ENCODE results near the gene PPARD.
"Not testable (repeated sequence)": the region's sequence is repeated elsewhere in the genome, so short reads cannot be mapped to it uniquely, and the experiment has no call there.

PPARD gene

DNA sequence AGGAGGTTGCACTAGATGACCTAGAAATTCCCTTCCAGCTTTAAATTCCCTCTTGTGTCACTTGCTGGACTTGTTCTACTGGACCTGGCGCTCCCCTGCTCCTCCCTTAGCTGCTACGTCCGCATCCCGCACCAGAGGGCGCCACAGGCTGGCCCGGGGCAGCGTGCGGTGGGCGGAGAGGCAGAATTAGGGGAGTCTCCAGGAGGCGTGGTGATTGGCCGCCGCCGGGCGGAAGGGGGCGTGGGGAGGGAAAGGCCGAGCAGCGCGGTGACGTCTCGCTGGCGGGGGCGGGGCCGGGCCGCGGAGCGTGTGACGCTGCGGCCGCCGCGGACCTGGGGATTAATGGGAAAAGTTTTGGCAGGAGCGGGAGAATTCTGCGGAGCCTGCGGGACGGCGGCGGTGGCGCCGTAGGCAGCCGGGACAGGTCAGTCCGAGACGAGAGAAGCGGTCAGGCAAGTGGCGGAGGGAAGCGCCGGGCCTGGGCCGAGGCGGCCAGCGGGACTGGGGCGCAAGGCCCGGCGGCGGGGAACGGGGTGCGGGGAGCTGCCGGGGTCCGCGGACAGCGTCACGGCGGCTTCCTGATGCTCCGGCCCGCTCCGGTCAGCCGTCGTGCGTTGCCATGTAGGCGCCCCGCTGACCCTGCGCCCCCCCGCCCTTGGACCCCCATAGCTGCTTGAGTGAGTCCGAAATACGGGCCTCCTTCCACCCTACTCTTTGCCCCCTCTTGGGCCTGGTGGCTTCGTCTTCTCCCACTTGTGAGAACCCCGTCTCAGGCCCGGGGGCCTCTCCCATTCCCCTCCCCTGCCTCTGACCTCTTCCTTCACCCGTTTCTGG is at the start of gene PPARD:
Gene PPARD (plus strand): TSS at position 301 of the 834 bp plus-strand sequence. CDS start 68,530 bp downstream, outside the sequence.
- DNase-seq (ENCODE audit: low read depth in 3 of 3) = peak; percentile 96 to 97 (median 97)

- no peak for DNase-seq (ENCODE audit: low read depth in 3 of 3)
These were observed 48.7 kb upstream of the PPARD start for GRCh38 chr6:35293681-35294080.

GRCh38 chr6:35294308-35294945 is 47.9 kb upstream of the PPARD start:
- peak in 1 of 3 experiments; percentile 42 for DNase-seq (ENCODE audit: low read depth in 3 of 3)

GRCh38 chr6:35295036-35295435 is 47.3 kb upstream of the PPARD start:
- DNase-seq (ENCODE audit: low read depth in 3 of 3) = no peak

DNA sequence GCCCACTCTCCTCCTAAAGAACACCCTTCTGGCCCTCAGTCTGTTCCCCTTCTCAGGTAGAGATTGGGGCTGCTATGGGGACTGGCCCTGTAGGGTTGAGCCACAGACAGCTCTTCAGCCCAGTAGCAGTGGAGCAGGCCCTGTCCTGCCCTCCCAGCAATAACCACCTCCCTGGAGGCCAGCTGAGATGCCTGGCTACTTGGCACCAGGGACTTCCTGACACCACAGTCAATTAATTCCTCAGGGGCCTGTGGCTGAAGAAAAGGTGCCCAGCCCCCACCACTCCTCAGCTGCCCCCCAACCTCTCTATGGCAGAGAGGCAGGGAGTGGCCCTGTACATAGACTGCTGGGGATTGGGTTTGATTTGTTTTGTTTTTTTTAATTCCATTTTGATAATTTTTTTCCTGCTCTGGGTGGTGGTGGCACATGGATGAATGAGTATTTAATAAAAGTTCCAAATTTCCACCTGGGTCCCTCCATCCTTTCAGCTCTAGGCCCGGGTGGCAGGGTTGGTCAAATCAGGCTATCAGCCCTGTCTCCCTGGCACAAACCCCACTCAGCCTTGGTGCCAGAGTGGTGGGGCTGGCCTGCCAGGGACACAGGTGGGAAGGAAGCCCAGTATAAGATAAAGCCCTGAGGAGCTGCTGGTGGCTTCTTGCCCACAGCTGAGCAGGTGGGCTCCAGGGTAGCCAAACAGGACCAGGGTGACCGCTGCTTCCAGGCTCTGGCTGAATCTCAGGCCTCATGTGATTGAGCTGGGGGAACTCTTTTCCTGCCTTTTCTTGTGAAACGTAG is 46.6 kb upstream of the PPARD start:
- DNase-seq (ENCODE audit: low read depth in 3 of 3) = no peak

DNA sequence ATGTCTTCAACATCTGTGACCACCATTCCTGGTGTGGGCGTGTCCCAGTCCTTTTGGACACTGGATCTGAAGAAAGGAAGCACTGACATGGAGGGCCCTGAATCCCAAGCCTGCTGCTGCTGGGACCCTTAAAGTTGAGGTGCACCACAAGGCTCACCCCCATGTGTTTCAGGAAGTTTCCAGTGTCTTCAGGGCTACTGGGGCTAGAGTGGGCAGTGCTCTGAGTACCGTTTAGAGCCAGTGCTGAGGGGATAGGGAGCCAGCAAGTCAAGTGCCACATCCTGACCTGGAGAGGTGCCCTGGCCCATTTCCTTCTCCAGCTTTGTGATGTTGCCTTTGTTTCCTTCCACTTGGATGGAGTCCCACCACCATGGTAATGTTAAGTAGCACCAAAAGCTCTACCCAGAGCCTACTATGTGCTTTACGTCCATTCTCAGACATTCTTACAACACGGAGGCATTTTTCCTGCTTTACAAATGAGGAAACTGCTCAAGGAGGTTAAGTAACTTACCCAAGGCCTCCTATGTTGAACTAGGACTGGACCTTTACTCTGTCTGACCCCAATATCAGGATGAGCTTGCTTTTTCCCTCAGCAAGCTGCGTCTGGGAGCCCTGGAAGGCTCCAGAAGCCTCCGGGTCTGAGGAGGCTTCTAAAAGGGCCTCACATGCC is 45.3 kb upstream of the PPARD start:
- no peak for DNase-seq (ENCODE audit: low read depth in 3 of 3)

DNA sequence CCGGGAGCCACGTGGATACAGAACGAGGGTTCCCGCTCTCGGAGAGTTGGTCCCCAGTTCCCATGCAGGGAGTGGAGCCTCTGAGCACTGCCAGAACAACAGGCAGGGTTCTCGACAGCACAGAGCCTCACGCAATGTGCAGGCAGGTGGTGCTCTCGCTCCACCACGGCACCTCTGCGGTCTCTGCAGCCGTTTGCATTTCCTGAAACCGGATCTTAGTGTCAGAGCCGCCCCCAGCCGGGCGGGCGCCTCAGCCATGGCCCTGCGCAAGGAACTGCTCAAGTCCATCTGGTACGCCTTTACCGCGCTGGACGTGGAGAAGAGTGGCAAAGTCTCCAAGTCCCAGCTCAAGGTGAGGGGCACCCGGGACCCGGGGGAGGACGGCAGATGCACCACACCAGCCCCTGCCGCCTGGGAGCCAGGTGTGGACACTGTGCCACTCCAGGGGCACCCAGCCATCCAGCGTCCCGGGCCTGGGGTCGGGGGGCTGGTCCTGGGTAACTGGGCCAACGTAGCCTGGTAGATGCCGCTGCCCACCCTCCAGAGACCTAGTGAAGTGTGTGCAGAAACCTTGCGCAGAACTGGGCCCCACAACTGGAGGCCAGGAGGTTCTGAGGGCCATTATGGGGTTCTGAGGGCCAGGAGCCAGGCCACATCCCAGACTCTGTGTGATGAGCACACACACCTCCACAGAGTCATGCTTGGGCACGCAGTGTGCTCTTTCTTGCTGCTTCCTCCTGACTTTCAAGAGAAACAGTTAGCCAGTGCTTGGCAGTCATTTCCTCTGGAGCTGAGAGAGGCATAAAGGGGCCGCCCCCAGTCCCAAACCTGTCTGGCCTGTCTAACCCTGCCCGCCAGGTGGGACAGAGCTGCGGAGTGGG is 44.5 kb upstream of the PPARD start, which contains the start of gene DEF6:
Gene DEF6 (plus strand): TSS at position 218 of the 881 bp plus-strand sequence. CDS start 39 bp downstream, at position 257.
- DNase-seq (ENCODE audit: low read depth in 3 of 3) = peak; percentile 75 to 87 (median 80)

GRCh38 chr6:35298625-35299140 is 43.7 kb upstream of the PPARD start:
- no peak for DNase-seq (ENCODE audit: low read depth in 3 of 3)

DNA sequence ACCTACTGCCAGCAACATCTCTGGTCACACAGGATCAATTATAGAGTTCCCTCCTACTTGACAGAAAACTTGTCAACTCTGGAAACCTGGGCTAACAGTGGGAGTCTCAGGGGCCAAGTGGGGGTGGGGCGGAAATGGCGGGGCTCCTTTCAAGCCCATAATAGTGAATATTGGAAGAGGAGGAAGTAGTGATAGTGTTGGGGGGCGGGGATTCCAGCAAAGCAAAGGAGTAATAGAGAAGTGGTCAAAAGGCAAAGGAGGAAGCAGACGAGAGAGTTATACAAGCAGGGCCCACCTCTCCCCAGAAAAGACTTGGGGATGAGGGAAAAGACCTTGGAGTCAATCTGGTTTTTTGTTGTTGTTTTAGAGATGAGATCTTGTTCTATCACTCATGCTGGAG is 42.7 kb upstream of the PPARD start:
- DNase-seq (ENCODE audit: low read depth in 3 of 3) = peak in 1 of 3 experiments; percentile 43

- no peak for DNase-seq (ENCODE audit: low read depth in 3 of 3)
These were observed 41.5 kb upstream of the PPARD start for GRCh38 chr6:35300848-35301247.

- DNase-seq (ENCODE audit: low read depth in 3 of 3) = peak; percentile 78 to 86 (median 81)
These were observed 39.6 kb upstream of the PPARD start for GRCh38 chr6:35302604-35303241.

DNA sequence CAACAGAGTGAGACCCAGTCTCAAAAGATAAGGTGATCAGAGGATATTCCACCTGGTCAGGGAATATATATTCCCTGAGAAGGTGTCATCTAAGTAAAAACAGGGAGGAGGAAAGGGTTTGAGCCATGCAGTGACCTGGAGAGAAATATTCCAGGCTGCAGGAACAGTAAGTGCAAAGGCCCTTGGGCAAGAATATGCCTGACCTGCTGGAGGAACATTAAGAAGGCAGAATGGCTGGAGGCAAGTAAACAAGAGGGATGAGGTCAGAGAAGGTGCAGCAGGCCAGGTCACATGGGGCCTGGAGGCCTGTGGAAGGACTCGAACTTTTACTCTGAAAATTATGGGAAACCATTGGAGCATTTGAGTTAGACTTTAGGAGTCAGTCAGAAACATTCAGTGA is 38.1 kb upstream of the PPARD start:
- no peak for DNase-seq (ENCODE audit: low read depth in 3 of 3)

DNA sequence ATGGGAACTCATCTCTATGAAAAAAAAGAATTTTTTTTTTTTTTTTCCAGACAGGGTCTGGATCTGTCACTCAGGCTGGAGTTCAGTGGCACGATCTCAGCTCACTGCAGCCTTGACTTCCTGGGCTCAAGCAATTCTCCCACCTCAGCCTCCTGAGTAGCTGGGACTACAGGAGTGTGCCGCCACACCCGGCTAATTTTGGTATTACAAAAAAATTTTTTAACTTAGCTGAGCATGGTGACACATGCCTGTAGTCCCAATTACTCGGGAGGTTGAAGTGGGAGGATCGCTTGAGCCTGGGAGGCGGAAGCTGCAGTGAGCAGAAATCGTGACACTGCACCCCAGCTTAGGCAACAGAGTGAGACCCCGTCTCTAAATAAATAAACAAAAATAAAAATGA is 37.2 kb upstream of the PPARD start:
- DNase-seq (ENCODE audit: low read depth in 3 of 3) = no peak

DNA sequence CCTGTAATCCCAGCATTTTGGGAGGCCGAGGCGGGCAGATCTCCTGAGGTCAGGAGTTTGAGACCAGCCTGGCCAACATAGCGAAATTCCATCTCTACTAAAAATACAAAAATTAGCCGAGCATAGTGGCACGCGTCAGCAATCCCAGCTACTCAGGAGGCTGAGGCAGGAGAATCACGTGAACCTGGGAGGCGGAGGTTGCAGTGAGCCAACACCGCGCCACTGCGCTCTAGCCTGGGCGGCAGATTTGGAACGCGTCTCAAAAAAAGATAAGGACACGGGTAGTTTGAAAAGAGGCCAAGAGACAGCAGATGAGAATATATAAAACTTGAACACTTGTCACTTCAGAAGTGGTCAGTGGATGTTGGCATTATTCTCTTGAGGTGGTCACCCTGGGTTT is 35.2 kb upstream of the PPARD start:
- DNase-seq (ENCODE audit: low read depth in 3 of 3) = not testable (repeated sequence)

DNA sequence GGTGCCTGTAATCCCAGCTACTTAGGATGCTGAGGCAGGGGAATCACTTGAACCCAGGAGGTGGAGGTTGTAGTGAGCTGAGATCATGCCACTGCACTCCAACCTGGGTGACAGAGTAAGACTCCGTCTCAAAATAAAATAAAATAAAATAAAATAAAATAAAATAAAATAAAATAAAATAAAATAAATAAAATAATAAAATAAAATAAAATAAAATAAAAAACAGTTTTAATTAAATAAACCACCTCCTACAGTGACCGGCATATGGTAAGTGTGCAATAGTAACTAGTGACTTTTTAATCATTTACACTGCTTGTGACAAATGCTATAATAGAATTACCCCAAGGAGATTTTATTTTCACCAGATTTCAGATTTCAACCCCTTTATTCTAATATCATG is 33.8 kb upstream of the PPARD start:
- DNase-seq (ENCODE audit: low read depth in 3 of 3) = not testable (repeated sequence)

DNA sequence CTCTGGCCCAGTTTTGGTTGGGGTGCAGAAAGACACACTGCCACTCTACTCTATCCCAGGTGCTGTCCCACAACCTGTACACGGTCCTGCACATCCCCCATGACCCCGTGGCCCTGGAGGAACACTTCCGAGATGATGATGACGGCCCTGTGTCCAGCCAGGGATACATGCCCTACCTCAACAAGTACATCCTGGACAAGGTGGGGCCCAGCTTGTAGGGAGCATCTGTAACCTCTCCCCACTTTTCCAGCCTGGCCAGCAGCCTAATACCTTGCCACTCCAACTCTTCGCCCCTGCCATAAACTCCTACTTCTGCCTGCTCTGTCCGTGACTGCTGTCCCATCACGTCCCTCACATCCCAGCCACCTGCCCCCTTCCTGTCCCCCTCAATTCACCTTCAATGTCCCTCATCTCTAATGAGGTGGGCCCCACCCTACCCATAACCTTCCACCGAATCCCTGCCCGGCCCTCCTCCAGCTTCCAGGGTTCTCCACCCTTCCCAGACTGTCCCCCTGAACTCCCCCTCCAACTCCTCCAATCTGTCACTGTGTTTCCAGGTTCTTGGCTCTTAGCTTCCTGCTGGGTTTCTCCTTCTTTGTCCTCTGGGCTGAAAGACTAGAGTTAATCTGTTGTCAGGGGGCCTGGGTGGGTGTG is 32.6 kb upstream of the PPARD start:
- DNase-seq (ENCODE audit: low read depth in 3 of 3) = no peak

DNA sequence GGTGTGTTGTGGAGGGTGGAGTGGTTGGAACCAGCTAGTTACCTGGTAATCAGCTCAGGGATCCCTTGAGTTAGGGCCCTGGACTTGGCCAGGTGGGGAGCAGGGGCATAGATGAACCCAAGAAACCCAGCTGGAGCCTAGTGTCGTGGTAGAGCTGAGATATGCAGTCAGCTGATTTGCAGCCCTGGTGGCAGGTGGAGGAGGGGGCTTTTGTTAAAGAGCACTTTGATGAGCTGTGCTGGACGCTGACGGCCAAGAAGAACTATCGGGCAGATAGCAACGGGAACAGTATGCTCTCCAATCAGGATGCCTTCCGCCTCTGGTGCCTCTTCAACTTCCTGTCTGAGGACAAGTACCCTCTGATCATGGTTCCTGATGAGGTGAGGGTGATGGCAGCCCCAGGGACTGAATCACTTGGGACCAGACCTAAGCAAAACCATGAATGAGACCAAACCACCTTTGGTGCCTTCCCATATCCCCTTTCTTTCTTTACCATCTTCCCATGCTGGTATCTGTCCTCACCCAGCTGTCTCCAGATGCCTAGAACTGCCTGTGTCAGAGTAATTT is 32.0 kb upstream of the PPARD start:
- no peak for DNase-seq (ENCODE audit: low read depth in 3 of 3)

- peak in 1 of 3 experiments; percentile 41 for DNase-seq (ENCODE audit: low read depth in 3 of 3)
These were observed 30.8 kb upstream of the PPARD start for GRCh38 chr6:35311390-35312075.

All from stimulated activated CD4-positive, alpha-beta T cell treated with anti-CD3 and anti-CD28 coated beads, TNF-alpha, amount 100 ng/mL, for 24 hours (primary cell).